ENCODE results near the gene ATG16L1. TPM values are rescaled to one million over a fixed set of nuclear protein-coding genes. Genes with fewer than 3 reads are reported as not detected.

ATG16L1 gene
- total and polyA plus RNA-seq, 7 donors, result 16.2 to 37.3 (median 19.6) TPM

- peak overlapping the region; percentile 90 to 97 (median 94) for H3K27ac ChIP-seq
- TF ChIP-seq CTCF (IDR thresholded peaks at IDR 0.05) (no peak), POLR2AphosphoS5 (IDR thresholded peaks at IDR 0.05) (no peak), POLR2A (IDR thresholded peaks at IDR 0.05) (no peak), EP300 (IDR thresholded peaks at IDR 0.05) (no peak)
Measured at GRCh38 chr2:233252227-233252626, 754 bp downstream of the ATG16L1 start.

DNA sequence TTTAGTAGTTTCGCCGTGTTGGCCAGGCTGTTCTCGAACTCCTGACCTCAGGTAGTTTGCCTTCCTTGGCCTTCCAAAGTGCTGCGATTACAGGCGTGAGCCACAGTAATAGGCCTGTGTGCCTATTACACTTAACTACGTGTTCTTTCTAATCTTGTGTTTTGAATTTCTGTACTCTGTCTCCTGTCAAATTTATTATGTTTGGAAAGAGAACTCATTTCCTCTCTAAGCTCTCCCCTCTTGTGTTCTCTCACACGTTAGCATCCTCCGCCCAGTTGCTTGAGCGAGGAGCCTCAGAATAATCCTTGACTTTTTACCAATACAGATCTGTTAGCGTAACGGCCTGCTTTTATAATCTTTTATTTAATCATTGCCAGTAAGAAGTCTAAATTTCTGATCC is 3.7 kb downstream of the ATG16L1 start:
- Histone ChIP-seq H3K27ac (peak overlapping the region in 3 of 4 donors; percentile 46 to 81 (median 70)), H3K4me1 (peaks cover 0 to 40% (median 33%) of the 10 kb centered on the region in 4 donors), H3K9me3 (no peaks in the 10 kb centered on the region), H3K4me3 (no peak overlapping the region), H3K36me3 (peaks cover 7 to 46% (median 12%) of the 10 kb centered on the region in 4 donors), H3K27me3 (no peaks in the 10 kb centered on the region)
- intact Hi-C loops (cut with DNase I), result loop anchor here (10.0 kb wide), 1 partner anchor 100 kb away; the partner anchor contains the start of gene DGKD
- DNase-seq, result no peak
- no peak for TF ChIP-seq POLR2A (IDR thresholded peaks at IDR 0.05)
- peak in 2 of 4 donors; percentile 11 to 17 for TF ChIP-seq EP300 (IDR thresholded peaks at IDR 0.05)
- TF ChIP-seq POLR2AphosphoS5 (IDR thresholded peaks at IDR 0.05), result peak in 3 of 4 donors; percentile 38 to 64 (median 44)
- 79% methylated on average over 11 of the region's 11 CpGs for WGBS, 2 donors

More at GRCh38 chr2:233252227-233252626, 754 bp downstream of the ATG16L1 start:
- H3K9me3 ChIP-seq, result no peaks in the 10 kb centered on the region
- DNase-seq, result no peak
- peak overlapping the region; percentile 92 to 99 (median 96) for H3K4me3 ChIP-seq
- peaks cover 2 to 17% (median 5%) of the 10 kb centered on the region in 4 donors for H3K36me3 ChIP-seq
- H3K4me1 ChIP-seq, result peaks cover 0 to 40% (median 33%) of the 10 kb centered on the region in 4 donors
- intact Hi-C loops (cut with DNase I), result loop anchor here (2.0 to 10.0 kb wide), 5 partner anchors 103 to 749 kb away; partner anchors contain the start of genes DGKD and GIGYF2
- WGBS, 2 donors, result 1 to 3% methylated on average over 18 of the region's 18 CpGs
- H3K27me3 ChIP-seq, result no peaks in the 10 kb centered on the region

- H3K27me3 ChIP-seq, result no peaks in the 10 kb centered on the region
- no peak for DNase-seq
- intact Hi-C loops (cut with DNase I), result loop anchor here (10.0 kb wide), 1 partner anchor 99 kb away; the partner anchor contains the start of gene DGKD
- H3K36me3 ChIP-seq, result peaks cover 7 to 55% (median 12%) of the 10 kb centered on the region in 4 donors
- WGBS, 2 donors, result 85 to 94% methylated on average over 4 of the region's 4 CpGs
- H3K27ac ChIP-seq, result peak overlapping the region in 3 of 4 donors; percentile 13 to 81 (median 70)
- peaks cover 0 to 40% (median 33%) of the 10 kb centered on the region in 4 donors for H3K4me1 ChIP-seq
- H3K4me3 ChIP-seq, result no peak overlapping the region
- no peaks in the 10 kb centered on the region for H3K9me3 ChIP-seq
- TF ChIP-seq POLR2A (IDR thresholded peaks at IDR 0.05) (no peak), POLR2AphosphoS5 (IDR thresholded peaks at IDR 0.05) (no peak), EP300 (IDR thresholded peaks at IDR 0.05) (no peak), CTCF (IDR thresholded peaks at IDR 0.05) (no peak)
Measured at GRCh38 chr2:233256048-233256447, 4.6 kb downstream of the ATG16L1 start.

DNA sequence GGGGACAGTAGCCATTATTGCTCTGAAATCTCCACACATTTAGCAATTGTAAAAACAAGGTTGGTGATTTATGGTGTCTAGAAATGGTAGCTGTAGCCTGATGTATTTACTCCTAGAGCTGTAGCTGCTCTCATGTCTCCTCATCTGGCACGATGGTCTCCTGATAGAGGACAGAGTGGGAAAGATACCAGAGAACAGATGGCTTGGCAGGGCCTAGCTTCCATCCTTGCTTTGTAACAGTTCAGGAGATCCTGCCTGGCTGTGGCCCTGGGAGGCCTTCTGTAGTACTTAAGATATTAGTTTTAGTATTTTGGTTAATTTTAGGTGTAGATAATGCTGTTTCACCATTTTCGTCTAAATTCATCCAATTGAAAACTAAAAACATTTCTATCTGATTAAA is 6.7 kb downstream of the ATG16L1 start:
- no peaks in the 10 kb centered on the region for H3K27me3 ChIP-seq
- intact Hi-C loops (cut with DNase I), result loop anchor here (10.0 kb wide), 1 partner anchor 97 kb away; the partner anchor contains the start of gene DGKD
- WGBS, 2 donors, result 94 to 96% methylated on average over 2 of the region's 2 CpGs

More for the DNA sequence above, 6.7 kb downstream of the ATG16L1 start:
- DNase-seq, result no peak
- peaks cover 0 to 27% (median 22%) of the 10 kb centered on the region in 4 donors for H3K4me1 ChIP-seq
- H3K4me3 ChIP-seq, result no peak overlapping the region
- peaks cover 11 to 77% (median 22%) of the 10 kb centered on the region in 4 donors for H3K36me3 ChIP-seq
- no peaks in the 10 kb centered on the region for H3K9me3 ChIP-seq
- TF ChIP-seq EP300 (IDR thresholded peaks at IDR 0.05) (no peak), POLR2AphosphoS5 (IDR thresholded peaks at IDR 0.05) (no peak), POLR2A (IDR thresholded peaks at IDR 0.05) (no peak), CTCF (IDR thresholded peaks at IDR 0.05) (no peak)
- no peak overlapping the region for H3K27ac ChIP-seq
